ENCODE data around the gene EXOC4. TPM values are rescaled to one million over a fixed set of nuclear protein-coding genes. Genes with fewer than 3 reads are reported as not detected.

The EXOC4 gene
- total RNA-seq, 2 donors from 2014 or later, result 62.0 to 146 TPM

DNA sequence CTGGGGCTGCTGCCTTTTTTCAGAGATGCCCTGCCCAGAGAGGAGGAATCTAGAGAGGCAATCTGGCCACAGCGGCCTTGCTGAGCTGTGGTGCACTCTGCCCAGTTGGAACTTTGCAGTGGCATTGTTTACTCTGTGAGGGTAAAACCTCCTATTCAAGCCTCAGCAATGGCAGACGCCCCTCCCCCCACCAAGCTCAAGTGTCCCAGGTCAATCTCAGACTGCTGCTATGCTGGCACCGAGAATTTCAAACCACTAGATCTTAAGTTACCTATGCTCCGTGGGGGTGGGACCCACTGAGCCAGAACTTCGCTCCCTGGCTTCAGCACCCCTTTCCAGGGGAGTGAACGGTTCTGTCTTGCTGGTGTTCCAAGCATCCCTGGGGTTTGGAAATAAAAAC lies 77.2 kb downstream of the EXOC4 start:
- peak in 1 of 4 donors; percentile 15 for DNase-seq

DNA sequence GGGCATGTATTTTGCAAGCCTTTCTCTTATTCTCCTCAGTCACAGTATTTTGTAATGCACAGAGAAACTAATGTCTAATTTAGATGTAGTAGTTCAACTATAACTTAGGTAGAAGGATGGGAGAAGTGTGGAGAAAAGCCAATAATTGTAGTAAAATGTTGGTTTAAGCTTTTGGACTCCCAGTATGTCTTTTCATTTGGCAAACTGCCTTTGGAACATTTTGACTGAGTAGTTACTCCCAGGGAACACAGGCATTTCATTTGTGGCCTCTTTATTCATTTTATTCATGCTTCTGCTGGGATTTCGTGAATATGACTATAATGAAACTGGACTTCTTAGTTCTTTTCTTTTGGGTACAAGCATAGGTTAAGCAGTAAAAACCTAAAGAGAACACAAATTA lies 79.0 kb downstream of the EXOC4 start:
- no peak overlapping the region for H3K4me3 ChIP-seq
- TF ChIP-seq, protein P1, sequence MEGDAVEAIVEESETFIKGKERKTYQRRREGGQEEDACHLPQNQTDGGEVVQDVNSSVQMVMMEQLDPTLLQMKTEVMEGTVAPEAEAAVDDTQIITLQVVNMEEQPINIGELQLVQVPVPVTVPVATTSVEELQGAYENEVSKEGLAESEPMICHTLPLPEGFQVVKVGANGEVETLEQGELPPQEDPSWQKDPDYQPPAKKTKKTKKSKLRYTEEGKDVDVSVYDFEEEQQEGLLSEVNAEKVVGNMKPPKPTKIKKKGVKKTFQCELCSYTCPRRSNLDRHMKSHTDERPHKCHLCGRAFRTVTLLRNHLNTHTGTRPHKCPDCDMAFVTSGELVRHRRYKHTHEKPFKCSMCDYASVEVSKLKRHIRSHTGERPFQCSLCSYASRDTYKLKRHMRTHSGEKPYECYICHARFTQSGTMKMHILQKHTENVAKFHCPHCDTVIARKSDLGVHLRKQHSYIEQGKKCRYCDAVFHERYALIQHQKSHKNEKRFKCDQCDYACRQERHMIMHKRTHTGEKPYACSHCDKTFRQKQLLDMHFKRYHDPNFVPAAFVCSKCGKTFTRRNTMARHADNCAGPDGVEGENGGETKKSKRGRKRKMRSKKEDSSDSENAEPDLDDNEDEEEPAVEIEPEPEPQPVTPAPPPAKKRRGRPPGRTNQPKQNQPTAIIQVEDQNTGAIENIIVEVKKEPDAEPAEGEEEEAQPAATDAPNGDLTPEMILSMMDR (IDR thresholded peaks at IDR 0.05), result no peak
- no peak for TF ChIP-seq POLR2A (IDR thresholded peaks at IDR 0.05)
- no peaks in the 10 kb centered on the region for H3K4me1 ChIP-seq
- H3K27me3 ChIP-seq, result no peaks in the 10 kb centered on the region
- ATAC-seq (no peak), DNase-seq (no peak)
- H3K27ac ChIP-seq, result no peak overlapping the region
- intact Hi-C loops (cut with DNase I), result no loop called here
- 81 to 100% methylated on average over 1 of the region's 1 CpG for WGBS, 2 donors
- H3K36me3 ChIP-seq (replicated peaks in 1 of 2; ENCODE audit: insufficient read depth in 1 of 2, low read depth in 2 of 2), result no peaks in the 10 kb centered on the region
- H3K9me3 ChIP-seq, result no peaks in the 10 kb centered on the region

More for the DNA sequence above, 77.2 kb downstream of the EXOC4 start:
- H3K9me3 ChIP-seq, result no peaks in the 10 kb centered on the region
- intact Hi-C loops (cut with DNase I), result no loop called here
- no peaks in the 10 kb centered on the region for H3K36me3 ChIP-seq (replicated peaks in 1 of 2; ENCODE audit: insufficient read depth in 1 of 2, low read depth in 2 of 2)
- 82 to 87% methylated on average over 5 to 6 of the region's 6 CpGs for WGBS, 2 donors
- no peaks in the 10 kb centered on the region for H3K4me1 ChIP-seq
- H3K4me3 ChIP-seq, result no peak overlapping the region
- ATAC-seq, result no peak
- H3K27me3 ChIP-seq, result no peaks in the 10 kb centered on the region
- H3K27ac ChIP-seq, result no peak overlapping the region
- TF ChIP-seq, protein P1 (IDR thresholded peaks at IDR 0.05), result no peak

DNA sequence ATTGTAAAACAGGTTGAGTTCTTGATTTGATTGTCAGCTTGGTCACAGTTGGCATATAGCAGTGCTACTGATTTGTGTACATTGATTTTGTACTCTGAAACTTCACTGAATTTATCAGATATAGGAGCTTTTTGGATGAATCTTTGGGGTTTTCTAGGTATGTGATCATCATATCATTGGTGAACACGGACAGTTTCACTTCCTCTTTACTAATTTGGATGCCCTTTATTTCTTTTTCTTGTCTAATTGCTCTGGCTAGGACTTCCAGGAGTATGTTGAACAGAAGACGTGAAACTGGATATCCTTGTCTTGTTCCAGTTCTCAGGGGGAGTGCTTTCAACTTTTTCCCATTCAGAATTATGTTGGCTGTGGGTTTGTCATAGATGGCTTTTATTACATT lies 86.9 kb downstream of the EXOC4 start:
- no peaks in the 10 kb centered on the region for H3K27me3 ChIP-seq
- intact Hi-C loops (cut with DNase I), result no loop called here
- 69 to 93% methylated on average over 2 of the region's 2 CpGs for WGBS, 2 donors
- H3K27ac ChIP-seq, result no peak overlapping the region
- H3K9me3 ChIP-seq, result peaks cover 0 to 11% (median 3%) of the 10 kb centered on the region in 3 donors
- ATAC-seq, result no peak
- no peak for TF ChIP-seq POLR2A (IDR thresholded peaks at IDR 0.05)
- TF ChIP-seq, protein P1 (IDR thresholded peaks at IDR 0.05), result no peak
- H3K36me3 ChIP-seq (replicated peaks in 1 of 2; ENCODE audit: insufficient read depth in 1 of 2, low read depth in 2 of 2), result no peaks in the 10 kb centered on the region
- no peak overlapping the region for H3K4me3 ChIP-seq
- no peak for DNase-seq
- no peaks in the 10 kb centered on the region for H3K4me1 ChIP-seq

DNA sequence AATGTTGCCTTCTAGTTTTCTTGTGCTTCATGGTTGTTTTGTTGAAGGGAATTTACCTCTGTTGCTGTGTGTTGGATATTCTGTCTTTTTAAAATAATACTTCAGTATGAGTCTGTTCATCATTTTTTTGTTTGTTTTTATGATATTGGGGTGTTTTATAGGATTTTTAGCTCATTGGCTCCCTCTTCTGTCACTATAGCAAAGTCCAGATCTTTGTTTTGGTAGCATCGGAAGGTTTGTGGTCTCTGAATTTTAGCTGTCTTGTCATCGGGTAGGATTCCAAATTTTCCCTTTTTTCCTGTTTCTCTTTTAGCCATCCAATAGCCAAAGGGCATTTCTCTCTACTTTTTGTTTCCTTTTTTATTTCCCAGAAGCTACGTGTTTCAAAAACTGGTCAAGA lies 91.4 kb downstream of the EXOC4 start:
- Histone ChIP-seq H3K27me3 (no peaks in the 10 kb centered on the region), H3K4me1 (peaks cover 9% of the 10 kb centered on the region), H3K36me3 (replicated peaks in 1 of 2; ENCODE audit: insufficient read depth in 1 of 2, low read depth in 2 of 2) (no peaks in the 10 kb centered on the region), H3K4me3 (no peak overlapping the region), H3K9me3 (peaks cover 0 to 11% (median under 1%) of the 10 kb centered on the region in 3 donors), H3K27ac (no peak overlapping the region)
- intact Hi-C loops (cut with DNase I), result no loop called here
- ATAC-seq (no peak), DNase-seq (no peak)
- TF ChIP-seq, protein P1 (IDR thresholded peaks at IDR 0.05), result peak in 4 of 7 experiments; percentile 26 to 45 (median 39)
- TF ChIP-seq POLR2A (IDR thresholded peaks at IDR 0.05), result no peak
- WGBS, 2 donors, result 82 to 91% methylated on average over 3 of the region's 3 CpGs

DNA sequence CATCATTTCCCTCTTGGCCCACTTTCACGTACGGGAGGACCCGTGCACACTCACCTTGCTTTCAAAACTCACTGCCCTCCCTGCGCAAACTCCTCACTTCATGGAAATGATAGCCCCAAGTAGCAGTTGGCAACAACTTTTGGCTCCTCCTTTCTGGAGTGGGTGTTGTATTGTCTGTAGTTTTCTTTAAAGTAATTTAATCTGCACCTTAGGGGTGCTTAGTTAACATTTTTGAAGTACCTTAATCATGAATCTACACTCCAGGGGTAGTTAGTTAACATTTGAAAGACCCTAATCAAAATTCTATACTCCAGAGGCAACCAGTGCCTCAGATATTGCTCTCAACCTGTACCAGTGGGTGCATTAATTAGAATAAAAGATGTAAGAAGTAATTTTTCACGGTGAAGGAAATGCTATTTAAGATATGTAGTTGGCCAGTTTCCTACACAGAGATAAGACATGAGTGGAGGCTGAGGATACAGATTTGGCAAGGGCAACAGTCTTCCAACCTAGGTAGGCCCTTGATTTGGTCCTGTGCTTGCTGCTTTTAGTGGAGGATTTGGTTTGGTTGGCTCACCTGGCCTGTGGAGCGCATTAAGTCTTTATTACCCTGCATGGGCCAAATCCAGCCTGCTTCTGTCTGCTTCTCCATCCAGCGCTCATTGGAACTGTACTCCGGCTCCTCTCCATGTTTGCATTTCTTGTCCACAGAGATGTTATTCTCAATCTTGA lies 93.0 kb downstream of the EXOC4 start:
- no peak for ATAC-seq
- Histone ChIP-seq H3K27me3 (no peaks in the 10 kb centered on the region), H3K9me3 (peaks cover 0 to 5% (median 0%) of the 10 kb centered on the region in 3 donors), H3K4me1 (peaks cover 9% of the 10 kb centered on the region), H3K27ac (no peak overlapping the region), H3K36me3 (replicated peaks in 1 of 2; ENCODE audit: insufficient read depth in 1 of 2, low read depth in 2 of 2) (no peaks in the 10 kb centered on the region), H3K4me3 (no peak overlapping the region)
- intact Hi-C loops (cut with DNase I), result no loop called here
- no peak for TF ChIP-seq POLR2A (IDR thresholded peaks at IDR 0.05)
- TF ChIP-seq, protein P1 (IDR thresholded peaks at IDR 0.05), result no peak
- DNase-seq, result no peak
- WGBS, 2 donors, result 73% methylated on average over 8 of the region's 8 CpGs
